GM12878 (cell line): ENCODE results near the gene SLC5A1.

ENCODE experiments used
- CBX5 ChIP-seq: sonication (generic); IDR thresholded peaks from 2 replicates; pipeline ENCODE4 v1.6.1; 2016; ENCODE audit warnings: low read depth, moderate library complexity, mild to moderate bottlenecking, inconsistent platforms
- POLR2AphosphoS5 ChIP-seq: IDR thresholded peaks from 2 replicates; pipeline ENCODE4 v1.6.1; 2011; ENCODE audit warnings: mild to moderate bottlenecking, low read length, inconsistent platforms
- RAD21 ChIP-seq: IDR thresholded peaks from 2 replicates; pipeline ENCODE4 v1.6.1; 2011; ENCODE audit warnings: mild to moderate bottlenecking, low read depth, low read length, moderate library complexity; ENCODE audit not compliant: insufficient read depth
- YY1 ChIP-seq: IDR thresholded peaks from 2 replicates; pipeline ENCODE4 v1.6.1; 2011; ENCODE audit warnings: low read depth, mild to moderate bottlenecking, low read length
- TF ChIP-seq, protein P1 (sequence below), 3 experiments: IDR thresholded peaks in 2 of 3; conservative IDR thresholded peaks in 1 of 3; 2 replicates each; pipeline ENCODE4 v1.5.1; 2011; ENCODE audit warnings: low read depth in 3 of 3, low read length in 3 of 3, mild to moderate bottlenecking in 3 of 3, control low read depth in 2 of 3, moderate library complexity in 2 of 3, inconsistent platforms in 1 of 3, mixed read lengths in 1 of 3; ENCODE audit not compliant: control insufficient read depth in 2 of 3, insufficient read depth in 1 of 3; ENCODE audit errors: extremely low read depth in 1 of 3

DNA sequence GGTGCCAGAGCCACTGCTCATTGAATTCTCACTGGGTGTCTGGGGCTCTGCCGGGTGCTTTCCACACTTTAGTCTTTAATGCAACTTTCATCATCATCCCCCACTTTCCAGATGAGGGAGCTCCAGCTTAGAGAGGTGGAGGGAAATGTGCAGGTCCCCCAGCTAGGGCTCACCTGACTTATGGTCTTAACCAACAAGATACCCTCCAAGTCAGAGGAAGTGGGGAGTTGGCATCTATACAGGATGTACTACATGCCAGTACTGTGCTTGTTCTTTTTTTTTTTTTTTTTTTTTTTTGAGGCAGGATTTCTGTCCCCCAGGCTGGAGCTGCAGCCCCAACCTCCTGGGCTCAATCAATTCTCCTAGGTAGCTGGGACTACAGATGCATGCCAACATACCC, 89.7 kb downstream of the SLC5A1 start:
- TF ChIP-seq POLR2AphosphoS5 (no peak), CBX5 (no peak), YY1 (no peak), RAD21 (no peak)
- TF ChIP-seq, protein P1, sequence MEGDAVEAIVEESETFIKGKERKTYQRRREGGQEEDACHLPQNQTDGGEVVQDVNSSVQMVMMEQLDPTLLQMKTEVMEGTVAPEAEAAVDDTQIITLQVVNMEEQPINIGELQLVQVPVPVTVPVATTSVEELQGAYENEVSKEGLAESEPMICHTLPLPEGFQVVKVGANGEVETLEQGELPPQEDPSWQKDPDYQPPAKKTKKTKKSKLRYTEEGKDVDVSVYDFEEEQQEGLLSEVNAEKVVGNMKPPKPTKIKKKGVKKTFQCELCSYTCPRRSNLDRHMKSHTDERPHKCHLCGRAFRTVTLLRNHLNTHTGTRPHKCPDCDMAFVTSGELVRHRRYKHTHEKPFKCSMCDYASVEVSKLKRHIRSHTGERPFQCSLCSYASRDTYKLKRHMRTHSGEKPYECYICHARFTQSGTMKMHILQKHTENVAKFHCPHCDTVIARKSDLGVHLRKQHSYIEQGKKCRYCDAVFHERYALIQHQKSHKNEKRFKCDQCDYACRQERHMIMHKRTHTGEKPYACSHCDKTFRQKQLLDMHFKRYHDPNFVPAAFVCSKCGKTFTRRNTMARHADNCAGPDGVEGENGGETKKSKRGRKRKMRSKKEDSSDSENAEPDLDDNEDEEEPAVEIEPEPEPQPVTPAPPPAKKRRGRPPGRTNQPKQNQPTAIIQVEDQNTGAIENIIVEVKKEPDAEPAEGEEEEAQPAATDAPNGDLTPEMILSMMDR (IDR thresholded peaks at IDR 0.05 in 2 of 3, conservative IDR thresholded peaks at IDR 0.05 in 1 of 3; ENCODE audit: control insufficient read depth in 2 of 3, extremely low read depth in 1 of 3, insufficient read depth in 1 of 3, low read depth in 3 of 3, low read length in 3 of 3): no peak
